Nephron progenitor cell (in vitro differentiated cells): Measurements from ENCODE around the gene INSYN1.

Experiments
- DNase-seq: peaks from one replicate; pipeline ENCODE4 v3.0.0; 2021
- H3K27ac Mint-ChIP-seq: 2 replicates; pipeline ENCODE4 v1.8.0; 2021; ENCODE audit warnings: mild to moderate bottlenecking, moderate library complexity, mixed read lengths
- H3K27me3 Mint-ChIP-seq: 2 replicates; pipeline ENCODE4 v1.8.0; 2021; ENCODE audit warnings: mild to moderate bottlenecking, low read depth, mixed read lengths; ENCODE audit not compliant: poor library complexity
- H3K36me3 Mint-ChIP-seq: 2 replicates; pipeline ENCODE4 v1.8.0; 2021; ENCODE audit warnings: low read depth, mixed read lengths
- H3K4me1 Mint-ChIP-seq: 2 replicates; pipeline ENCODE4 v1.8.0; 2021; ENCODE audit warnings: mixed read lengths
- H3K4me3 Mint-ChIP-seq: 2 replicates; pipeline ENCODE4 v1.8.0; 2021; ENCODE audit warnings: mild to moderate bottlenecking, moderate library complexity, mixed read lengths
- H3K9me3 Mint-ChIP-seq: 2 replicates; pipeline ENCODE4 v1.8.0; 2021; ENCODE audit warnings: mild to moderate bottlenecking, moderate library complexity, mixed read lengths
- TF ChIP-seq, protein P1 (sequence below): fragments of 200-600 bp; sonication (generic); IDR thresholded peaks from 2 replicates; pipeline ENCODE4 v1.5.0; 2021; ENCODE audit warnings: antibody characterized with exemption

The INSYN1 gene

DNA sequence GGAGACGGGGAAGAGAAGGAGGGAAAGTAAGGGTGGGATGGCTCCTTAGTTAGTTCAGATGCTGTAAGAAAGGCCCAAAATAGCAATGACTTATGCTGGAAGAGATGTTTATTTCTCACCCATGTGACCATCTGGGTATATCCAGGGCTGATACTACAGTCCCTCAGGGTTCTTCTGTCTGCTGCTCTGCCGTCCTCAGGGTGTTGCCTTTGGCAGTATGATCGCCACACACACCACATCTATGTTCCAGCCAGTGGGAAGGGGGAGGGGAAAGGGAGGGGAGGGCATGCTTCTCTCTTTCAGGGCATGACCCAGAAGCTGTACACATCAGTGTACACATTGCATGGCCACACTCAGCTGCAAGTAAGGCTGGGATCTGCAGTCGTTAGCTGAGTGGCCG lies 58.7 kb downstream of the INSYN1 start:
- Mint-ChIP-seq H3K4me1 (peaks cover 62% of the 10 kb centered on the region), H3K27me3 (peaks cover 3% of the 10 kb centered on the region), H3K36me3 (peaks cover 26% of the 10 kb centered on the region), H3K27ac (peak overlapping the region; percentile 83), H3K4me3 (no peak overlapping the region), H3K9me3 (no peaks in the 10 kb centered on the region)
- TF ChIP-seq, protein P1, sequence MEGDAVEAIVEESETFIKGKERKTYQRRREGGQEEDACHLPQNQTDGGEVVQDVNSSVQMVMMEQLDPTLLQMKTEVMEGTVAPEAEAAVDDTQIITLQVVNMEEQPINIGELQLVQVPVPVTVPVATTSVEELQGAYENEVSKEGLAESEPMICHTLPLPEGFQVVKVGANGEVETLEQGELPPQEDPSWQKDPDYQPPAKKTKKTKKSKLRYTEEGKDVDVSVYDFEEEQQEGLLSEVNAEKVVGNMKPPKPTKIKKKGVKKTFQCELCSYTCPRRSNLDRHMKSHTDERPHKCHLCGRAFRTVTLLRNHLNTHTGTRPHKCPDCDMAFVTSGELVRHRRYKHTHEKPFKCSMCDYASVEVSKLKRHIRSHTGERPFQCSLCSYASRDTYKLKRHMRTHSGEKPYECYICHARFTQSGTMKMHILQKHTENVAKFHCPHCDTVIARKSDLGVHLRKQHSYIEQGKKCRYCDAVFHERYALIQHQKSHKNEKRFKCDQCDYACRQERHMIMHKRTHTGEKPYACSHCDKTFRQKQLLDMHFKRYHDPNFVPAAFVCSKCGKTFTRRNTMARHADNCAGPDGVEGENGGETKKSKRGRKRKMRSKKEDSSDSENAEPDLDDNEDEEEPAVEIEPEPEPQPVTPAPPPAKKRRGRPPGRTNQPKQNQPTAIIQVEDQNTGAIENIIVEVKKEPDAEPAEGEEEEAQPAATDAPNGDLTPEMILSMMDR, result no peak
- no peak for DNase-seq

DNA sequence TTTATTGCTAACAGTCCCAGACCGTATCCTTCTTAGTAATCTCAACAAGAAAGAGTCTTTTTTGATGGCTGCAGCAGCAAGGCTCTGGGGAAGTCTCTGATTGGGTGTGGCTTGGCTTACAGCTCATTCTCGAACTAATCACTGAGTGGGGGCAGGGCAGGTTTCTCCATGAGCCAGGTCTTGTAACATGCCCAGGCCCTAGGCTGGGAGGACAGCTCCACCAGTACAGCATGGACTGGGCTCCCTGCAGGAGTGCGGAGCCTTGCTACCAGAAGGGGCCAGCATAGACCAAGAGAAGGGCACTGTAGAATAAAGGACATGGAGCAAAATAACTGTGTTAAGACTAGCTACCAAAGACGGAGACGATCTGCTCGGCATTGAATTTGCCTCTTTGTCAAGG lies 61.8 kb downstream of the INSYN1 start:
- H3K36me3 Mint-ChIP-seq, result peaks cover 20% of the 10 kb centered on the region
- peaks cover 64% of the 10 kb centered on the region for H3K4me1 Mint-ChIP-seq
- H3K9me3 Mint-ChIP-seq, result no peaks in the 10 kb centered on the region
- H3K27ac Mint-ChIP-seq, result no peak overlapping the region
- TF ChIP-seq, protein P1, result no peak
- H3K27me3 Mint-ChIP-seq, result peaks cover 3% of the 10 kb centered on the region
- DNase-seq, result peak; percentile 25
- no peak overlapping the region for H3K4me3 Mint-ChIP-seq

DNA sequence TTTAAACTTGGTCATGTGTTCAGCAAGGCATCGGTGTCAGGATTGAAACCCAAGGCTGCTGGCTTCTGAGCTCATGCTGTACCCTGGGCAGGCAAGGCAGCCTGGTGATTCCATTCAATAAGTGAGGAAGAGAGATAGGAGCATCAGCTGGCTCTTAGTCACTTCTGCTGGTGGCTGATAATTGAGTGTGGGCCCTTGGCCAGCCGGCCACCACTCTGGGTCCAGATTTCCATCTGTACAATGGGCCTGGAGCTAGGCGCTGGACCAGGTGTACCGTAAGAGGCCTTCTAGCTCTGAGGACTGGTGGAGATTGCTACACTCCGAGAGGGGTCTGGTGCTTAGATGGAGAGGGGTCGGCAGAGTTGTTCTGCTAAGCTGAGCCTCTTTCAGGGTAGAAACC lies 64.7 kb downstream of the INSYN1 start:
- DNase-seq, result no peak
- H3K9me3 Mint-ChIP-seq, result no peaks in the 10 kb centered on the region
- TF ChIP-seq, protein P1, result no peak
- peaks cover 10% of the 10 kb centered on the region for H3K36me3 Mint-ChIP-seq
- no peaks in the 10 kb centered on the region for H3K27me3 Mint-ChIP-seq
- no peak overlapping the region for H3K4me3 Mint-ChIP-seq
- no peak overlapping the region for H3K27ac Mint-ChIP-seq
- peaks cover 56% of the 10 kb centered on the region for H3K4me1 Mint-ChIP-seq

DNA sequence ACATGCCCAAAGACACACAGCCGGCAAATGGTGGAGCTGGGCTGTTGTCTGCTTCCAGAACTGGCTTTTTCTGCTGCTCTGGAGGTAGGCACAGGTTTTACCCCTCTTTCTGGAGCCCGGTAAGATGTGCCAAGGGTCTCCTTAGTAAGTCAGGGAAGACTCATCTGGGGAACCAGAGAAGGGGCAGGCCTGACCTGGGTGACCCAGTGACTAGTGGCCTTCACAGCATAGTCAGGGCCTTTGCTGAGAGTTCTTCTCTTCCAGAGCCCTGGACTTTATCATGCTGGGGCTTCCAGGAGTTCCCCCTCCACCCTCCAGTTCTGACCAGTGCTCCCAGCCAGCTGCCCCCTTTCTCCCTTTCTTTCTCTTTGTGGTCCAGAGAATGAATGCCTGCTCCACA lies 65.8 kb downstream of the INSYN1 start:
- TF ChIP-seq, protein P1, result no peak
- no peaks in the 10 kb centered on the region for H3K36me3 Mint-ChIP-seq
- peaks cover under 1% of the 10 kb centered on the region for H3K27me3 Mint-ChIP-seq
- H3K9me3 Mint-ChIP-seq, result no peaks in the 10 kb centered on the region
- no peak overlapping the region for H3K27ac Mint-ChIP-seq
- H3K4me3 Mint-ChIP-seq, result peak overlapping the region; percentile 24
- peaks cover 56% of the 10 kb centered on the region for H3K4me1 Mint-ChIP-seq
- no peak for DNase-seq

DNA sequence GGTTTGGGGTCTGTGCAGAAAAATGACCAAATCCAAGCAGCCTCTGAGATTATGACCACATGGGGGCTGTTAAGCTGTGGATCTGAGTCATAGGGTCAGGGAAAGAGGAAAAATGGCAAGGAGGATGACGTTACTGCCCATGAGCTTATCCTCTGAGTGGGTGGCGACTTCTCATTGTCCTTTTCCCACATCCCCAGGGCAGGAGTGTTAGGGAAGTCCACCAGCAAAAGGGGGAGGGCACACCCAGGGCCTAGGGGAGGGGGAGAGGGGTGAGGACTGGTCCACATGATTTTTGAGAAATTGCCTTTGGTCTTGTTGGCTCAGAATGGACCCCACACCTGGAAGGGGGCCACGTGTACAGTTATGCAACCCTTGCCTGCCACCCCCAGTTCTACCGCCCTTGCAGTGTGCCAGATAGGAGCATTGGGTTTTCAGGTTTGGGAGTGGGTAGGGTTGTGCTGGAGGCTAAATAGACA lies 66.3 kb downstream of the INSYN1 start:
- Mint-ChIP-seq H3K36me3 (no peaks in the 10 kb centered on the region), H3K9me3 (no peaks in the 10 kb centered on the region), H3K27me3 (peaks cover 3% of the 10 kb centered on the region), H3K27ac (no peak overlapping the region), H3K4me1 (peaks cover 61% of the 10 kb centered on the region), H3K4me3 (peak overlapping the region; percentile 94)
- TF ChIP-seq, protein P1, result no peak
- no peak for DNase-seq

DNA sequence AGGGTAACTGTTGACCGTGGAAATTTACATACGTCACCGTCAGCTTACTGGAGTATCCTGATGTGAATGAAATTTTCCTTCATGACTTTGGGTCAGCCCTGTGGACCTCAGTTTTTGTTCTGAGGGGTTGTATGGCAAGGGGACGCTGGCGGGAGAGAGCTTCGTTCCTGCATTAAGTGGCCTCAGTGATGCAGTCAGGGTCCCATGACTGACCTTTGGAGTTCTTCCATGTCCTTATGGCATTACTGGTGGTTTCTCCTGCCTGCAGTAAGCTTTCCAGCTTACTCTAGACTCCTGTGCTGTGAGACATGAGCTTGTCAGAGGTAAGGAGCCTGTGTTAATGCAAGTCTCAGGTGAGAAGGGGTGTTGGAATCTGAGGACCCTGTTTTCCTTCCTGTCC lies 67.2 kb downstream of the INSYN1 start:
- H3K4me1 Mint-ChIP-seq, result peaks cover 67% of the 10 kb centered on the region
- H3K9me3 Mint-ChIP-seq, result no peaks in the 10 kb centered on the region
- no peaks in the 10 kb centered on the region for H3K36me3 Mint-ChIP-seq
- peak overlapping the region; percentile 94 for H3K4me3 Mint-ChIP-seq
- DNase-seq, result no peak
- peaks cover 5% of the 10 kb centered on the region for H3K27me3 Mint-ChIP-seq
- TF ChIP-seq, protein P1, result no peak
- peak overlapping the region; percentile 93 for H3K27ac Mint-ChIP-seq
